Panc1 (cell line): ENCODE data around the gene C1QTNF4. TPM values are rescaled to one million over a fixed set of nuclear protein-coding genes. Genes with fewer than 3 reads are reported as not detected.

Source experiments
- ATAC-seq: fragments of 200-7000 bp; cut with Tn5 transposase; 2 replicates; pipeline ENCODE4 v1.9.1; 2020; ENCODE audit warnings: mild to moderate bottlenecking, moderate library complexity
- BruUV-seq: library from RNA; stranded (reverse); fragments of 400-500 nt; replicated peaks from 2 replicates; lab custom pipeline; 2021; lab: Mats Ljungman, UMichigan
- CTCF ChIA-PET: fragments of 300-600 bp; sonication (Branson Sonifier 250); formaldehyde crosslinking; loops from one replicate; lab custom pipeline; 2022; ENCODE audit warnings: antibody characterized with exemption; lab: Charles Lee
- POLR2A ChIA-PET: fragments of 300-600 bp; sonication (Branson Sonifier 250); formaldehyde crosslinking; loops from one replicate; lab custom pipeline; 2022; ENCODE audit warnings: antibody characterized with exemption; lab: Charles Lee
- DNase-seq: peaks from one replicate; pipeline ENCODE4 v3.0.0-alpha.2; 2010; ENCODE audit warnings: low read depth, low spot score
- H3K27ac ChIP-seq: 2 replicates; pipeline ENCODE4 v1.5.1; 2011; ENCODE audit warnings: mild to moderate bottlenecking, low read length, inconsistent platforms
- H3K27me3 ChIP-seq: fragments of 200-500 bp; sonication (Bioruptor generic); 2 replicates; pipeline ENCODE4 v1.6.0; 2014; ENCODE audit warnings: low read length, inconsistent platforms; ENCODE audit not compliant: control insufficient read depth, insufficient read depth
- H3K36me3 ChIP-seq: fragments of 200-500 bp; sonication (Bioruptor generic); 2 replicates; pipeline ENCODE4 v1.5.1; 2014; ENCODE audit warnings: inconsistent platforms, mild to moderate bottlenecking, low read length, moderate library complexity; ENCODE audit not compliant: control insufficient read depth, insufficient read depth
- H3K4me1 ChIP-seq: 2 replicates; pipeline ENCODE4 v1.5.1; 2011; ENCODE audit warnings: inconsistent platforms, mild to moderate bottlenecking, low read length, moderate library complexity; ENCODE audit not compliant: control insufficient read depth, insufficient read depth
- H3K4me3 ChIP-seq, 2 experiments: 2 replicates each; pipeline ENCODE4 v1.5.1; 2011 to 2012; ENCODE audit warnings: low read depth in 2 of 2, low read length in 2 of 2, mild to moderate bottlenecking in 2 of 2, inconsistent platforms in 1 of 2, moderate library complexity in 1 of 2
- H3K9me3 ChIP-seq: fragments of 200-500 bp; sonication (Bioruptor generic); 2 replicates; pipeline ENCODE4 v1.5.1; 2014; ENCODE audit warnings: low read depth, mild to moderate bottlenecking, inconsistent platforms, low read length, moderate library complexity; ENCODE audit not compliant: control insufficient read depth, insufficient read depth
- CTCF ChIP-seq: fragments of 450-650 bp; IDR thresholded peaks from 2 replicates; pipeline ENCODE4 v1.5.1; 2017; ENCODE audit warnings: mild to moderate bottlenecking
- POLR2AphosphoS5 ChIP-seq: IDR thresholded peaks from 2 replicates; pipeline ENCODE4 v1.6.1; 2012; ENCODE audit warnings: mild to moderate bottlenecking, low read depth, low read length, moderate library complexity
- REST ChIP-seq, 2 experiments: IDR thresholded peaks; 2 replicates each; pipeline ENCODE4 v1.6.1; 2011 to 2012; ENCODE audit warnings: low read depth in 2 of 2, control low read depth in 1 of 2, low read length in 1 of 2, mild to moderate bottlenecking in 1 of 2, moderate library complexity in 1 of 2; ENCODE audit not compliant: insufficient read depth in 1 of 2
- SIN3A ChIP-seq: IDR thresholded peaks from 2 replicates; pipeline ENCODE4 v1.6.1; 2012; ENCODE audit warnings: low read depth, mild to moderate bottlenecking, low read length, moderate library complexity, borderline replicate concordance; ENCODE audit not compliant: insufficient read depth
- TCF7L2 ChIP-seq: IDR thresholded peaks from 2 replicates; pipeline ENCODE4 v1.6.1; 2011; ENCODE audit warnings: mild to moderate bottlenecking, low read depth, low read length, inconsistent platforms
- in situ Hi-C: cut with HindIII; loops from 2 replicates; pipeline ENCODE4 v1.10.0; 2016; ENCODE audit warnings: low sequenced_read_pairs, low pct_unique_long_range_greater_than_20kb
- intact Hi-C: fragments of 100-400 bp; cut with micrococcal nuclease; formaldehyde crosslinking; loops from one replicate; pipeline ENCODE4 v1.10.0; 2022; ENCODE audit not compliant: unreplicated experiment
- total RNA-seq: library from RNA; stranded (reverse); gene quantifications from one replicate; pipeline ENCODE4 v1.2.1, GENCODE V29; 2021; ENCODE audit not compliant: unreplicated experiment

The C1QTNF4 gene
- total RNA-seq, 1 experiment from 2014 or later: not detected

GRCh38 chr11:47615249-47615648, 21.0 kb upstream of the C1QTNF4 start:
- intact Hi-C loops: no loop called here
- DNase-seq (no peak), ATAC-seq (no peak)
- Histone ChIP-seq H3K4me3 (no peak overlapping the region), H3K27ac (no peak overlapping the region), H3K36me3 (peaks cover 16% of the 10 kb centered on the region), H3K4me1 (no peaks in the 10 kb centered on the region), H3K27me3 (no peaks in the 10 kb centered on the region), H3K9me3 (no peaks in the 10 kb centered on the region)
- BruUV-seq: no TSS peak
- TF ChIP-seq TCF7L2 (no peak), REST (IDR thresholded peaks at IDR 0.05; ENCODE audit: insufficient read depth in 1 of 2, low read depth in 2 of 2, low read length in 1 of 2) (no peak), POLR2AphosphoS5 (no peak), CTCF (no peak), SIN3A (no peak)
- POLR2A ChIA-PET: interaction anchor here (0.7 kb wide), 1 partner anchor 12 kb away, joined by 3 read pairs; no protein-coding TSS in a partner anchor
- in situ Hi-C loops: no loop called here
- CTCF ChIA-PET: no interaction called here

GRCh38 chr11:47611348-47611794, 17.2 kb upstream of the C1QTNF4 start:
- POLR2A ChIA-PET: no interaction called here
- Histone ChIP-seq H3K27ac (no peak overlapping the region), H3K36me3 (no peaks in the 10 kb centered on the region), H3K4me1 (no peaks in the 10 kb centered on the region), H3K9me3 (no peaks in the 10 kb centered on the region), H3K4me3 (no peak overlapping the region), H3K27me3 (no peaks in the 10 kb centered on the region)
- intact Hi-C loops (no loop called here), in situ Hi-C loops (no loop called here)
- CTCF ChIA-PET: no interaction called here
- ATAC-seq (peak; percentile 45; the same call in 1 of the 2 replicates), DNase-seq (no peak)
- TF ChIP-seq SIN3A: no peak
- TF ChIP-seq POLR2AphosphoS5: no peak
- TF ChIP-seq REST (IDR thresholded peaks at IDR 0.05; ENCODE audit: insufficient read depth in 1 of 2, low read depth in 2 of 2, low read length in 1 of 2): no peak
- TF ChIP-seq CTCF: no peak
- no peak for TF ChIP-seq TCF7L2
- no TSS peak for BruUV-seq
